SK-N-SH (cell line): Measurements from ENCODE around the gene PECR.

ENCODE experiments used
- EZH2phosphoT487 ChIP-seq: fragments of 200-600 bp; sonication (generic); IDR thresholded peaks from 2 replicates; pipeline ENCODE4 v1.6.1; 2017; ENCODE audit warnings: low read depth, mixed run types, mild to moderate bottlenecking, antibody characterized with exemption, moderate library complexity, borderline replicate concordance
- MAX ChIP-seq: IDR thresholded peaks from 2 replicates; pipeline ENCODE4 v1.4.0; 2012; ENCODE audit warnings: low read depth
- RAD21 ChIP-seq: IDR thresholded peaks from 2 replicates; pipeline ENCODE4 v1.6.1; 2012; ENCODE audit warnings: mild to moderate bottlenecking, low read length
- TAF1 ChIP-seq: IDR thresholded peaks from 2 replicates; pipeline ENCODE4 v1.6.1; 2012; ENCODE audit warnings: low read depth, mild to moderate bottlenecking, low read length, moderate library complexity, borderline replicate concordance
- TEAD4 ChIP-seq: IDR thresholded peaks from 2 replicates; pipeline ENCODE4 v1.4.0; 2012; ENCODE audit warnings: mild to moderate bottlenecking, borderline replicate concordance; ENCODE audit not compliant: insufficient read depth

- TF ChIP-seq TAF1, result no peak
- TF ChIP-seq MAX, result no peak
- no peak for TF ChIP-seq RAD21
- no peak for TF ChIP-seq EZH2phosphoT487
- TF ChIP-seq TEAD4, result no peak
Measured at GRCh38 chr2:216043949-216044348, 37.7 kb downstream of the PECR start.
